LoVo (cell line): ENCODE data around the gene EEF2.
A peak's percentile ranks its signal among the peaks of the same experiment; 100 is the strongest.

Source experiments
- DNase-seq: peaks from one replicate; pipeline ENCODE4 v3.0.0-alpha.2; 2016; ENCODE audit warnings: low spot score

EEF2 gene

GRCh38 chr19:3984584-3984907 is 717 bp downstream of the EEF2 start:
- no peak for DNase-seq

GRCh38 chr19:3983936-3984583 is 1.2 kb downstream of the EEF2 start:
- peak; percentile 46 for DNase-seq

- no peak for DNase-seq
These were observed 1.7 kb downstream of the EEF2 start for GRCh38 chr19:3983542-3983914.

GRCh38 chr19:3982701-3983541 is 2.3 kb downstream of the EEF2 start:
- DNase-seq = peak; percentile 47

GRCh38 chr19:3981736-3982681 is 3.3 kb downstream of the EEF2 start:
- no peak for DNase-seq

GRCh38 chr19:3981373-3981735 is 3.9 kb downstream of the EEF2 start:
- no peak for DNase-seq

GRCh38 chr19:3980353-3981251 is 4.7 kb downstream of the EEF2 start:
- no peak for DNase-seq

- DNase-seq = no peak
These were observed 5.5 kb downstream of the EEF2 start for GRCh38 chr19:3979674-3980352.

GRCh38 chr19:3979289-3979673 is 6.0 kb downstream of the EEF2 start:
- no peak for DNase-seq

- DNase-seq = no peak
These were observed 7.1 kb downstream of the EEF2 start for GRCh38 chr19:3978145-3978544.

- no peak for DNase-seq
These were observed 7.8 kb downstream of the EEF2 start for GRCh38 chr19:3977242-3978143.

- no peak for DNase-seq
These were observed 8.6 kb downstream of the EEF2 start for GRCh38 chr19:3976495-3977241.

- no peak for DNase-seq
These were observed 9.6 kb downstream of the EEF2 start for GRCh38 chr19:3975637-3976087.

- no peak for DNase-seq
These were observed 10.1 kb downstream of the EEF2 start for GRCh38 chr19:3975144-3975543.

- DNase-seq = peak; percentile 97
These were observed 14.3 kb downstream of the EEF2 start, which contains the start of gene DAPK3 for GRCh38 chr19:3970808-3971598. Gene DAPK3, minus strand, starts transcription at chr19:3971099. Its CDS starts 1,364 bp downstream, at chr19:3969735.

- DNase-seq = no peak
These were observed 14.9 kb downstream of the EEF2 start for GRCh38 chr19:3970313-3970807.

GRCh38 chr19:3969435-3970312 is 15.6 kb downstream of the EEF2 start:
- DNase-seq = no peak
